Measurements from ENCODE around the gene OCIAD1. TPM values are rescaled to one million over a fixed set of nuclear protein-coding genes. Genes with fewer than 3 reads are reported as not detected.
"Not testable (repeated sequence)": the region's sequence is repeated elsewhere in the genome, so short reads cannot be mapped to it uniquely, and the experiment has no call there.

OCIAD1 gene
- total and polyA plus RNA-seq, 4 donors = 106 to 120 (median 117) TPM

- ATAC-seq (ENCODE audit: insufficient read depth, low FRiP score) (no peak), DNase-seq (no peak)
Observed at GRCh38 chr4:48796927-48797679, 33.8 kb upstream of the OCIAD1 start.

GRCh38 chr4:48798117-48798516 is 32.8 kb upstream of the OCIAD1 start:
- 91 to 94% methylated on average over 2 of the region's 2 CpGs for WGBS, 2 donors
- DNase-seq (no peak), ATAC-seq (ENCODE audit: insufficient read depth, low FRiP score) (no peak)
- Histone ChIP-seq H3K9ac (ENCODE audit: insufficient read depth in 1 of 2, low read length in 2 of 2) (no peak overlapping the region), H3K4me1 (ENCODE audit: control insufficient read depth in 5 of 5, insufficient read depth in 5 of 5, low read length in 5 of 5) (peaks cover 0 to 4% (median 1%) of the 10 kb centered on the region in 5 donors), H3K9me3 (ENCODE audit: control insufficient read depth in 4 of 4, insufficient read depth in 3 of 4, low read length in 3 of 4) (no peaks in the 10 kb centered on the region), H3K27me3 (ENCODE audit: control insufficient read depth in 3 of 3, insufficient read depth in 3 of 3, low read length in 2 of 3) (no peaks in the 10 kb centered on the region), H3K4me3 (no peak overlapping the region), H3K36me3 (ENCODE audit: control insufficient read depth in 4 of 4, insufficient read depth in 4 of 4, low read length in 4 of 4) (no peaks in the 10 kb centered on the region), H3K27ac (ENCODE audit: low read depth in 1 of 2, low read length in 1 of 2) (no peak overlapping the region)
- no peak for TF ChIP-seq CTCF (IDR thresholded peaks at IDR 0.05; ENCODE audit: control extremely low read depth, extremely low read depth)

More at GRCh38 chr4:48796927-48797679, 33.8 kb upstream of the OCIAD1 start:
- Histone ChIP-seq H3K36me3 (ENCODE audit: control insufficient read depth in 4 of 4, insufficient read depth in 4 of 4, low read length in 4 of 4) (no peaks in the 10 kb centered on the region), H3K4me1 (ENCODE audit: control insufficient read depth in 5 of 5, insufficient read depth in 5 of 5, low read length in 5 of 5) (peaks cover 0 to 4% (median 3%) of the 10 kb centered on the region in 5 donors), H3K27me3 (ENCODE audit: control insufficient read depth in 3 of 3, insufficient read depth in 3 of 3, low read length in 2 of 3) (no peaks in the 10 kb centered on the region), H3K9ac (ENCODE audit: insufficient read depth in 1 of 2, low read length in 2 of 2) (no peak overlapping the region), H3K27ac (ENCODE audit: low read depth in 1 of 2, low read length in 1 of 2) (no peak overlapping the region), H3K4me3 (no peak overlapping the region), H3K9me3 (ENCODE audit: control insufficient read depth in 4 of 4, insufficient read depth in 3 of 4, low read length in 3 of 4) (no peaks in the 10 kb centered on the region)
- TF ChIP-seq CTCF (IDR thresholded peaks at IDR 0.05; ENCODE audit: control extremely low read depth, extremely low read depth) = no peak
- WGBS, 2 donors = 77 to 91% methylated on average over 1 of the region's 1 CpG

- Histone ChIP-seq H3K9ac (ENCODE audit: insufficient read depth in 1 of 2, low read length in 2 of 2) (no peak overlapping the region), H3K27ac (ENCODE audit: low read depth in 1 of 2, low read length in 1 of 2) (no peak overlapping the region), H3K9me3 (ENCODE audit: control insufficient read depth in 4 of 4, insufficient read depth in 3 of 4, low read length in 3 of 4) (no peaks in the 10 kb centered on the region), H3K36me3 (ENCODE audit: control insufficient read depth in 4 of 4, insufficient read depth in 4 of 4, low read length in 4 of 4) (no peaks in the 10 kb centered on the region), H3K4me1 (ENCODE audit: control insufficient read depth in 5 of 5, insufficient read depth in 5 of 5, low read length in 5 of 5) (peaks cover 0 to 4% (median 1%) of the 10 kb centered on the region in 5 donors), H3K27me3 (ENCODE audit: control insufficient read depth in 3 of 3, insufficient read depth in 3 of 3, low read length in 2 of 3) (no peaks in the 10 kb centered on the region), H3K4me3 (no peak overlapping the region)
- ATAC-seq (ENCODE audit: insufficient read depth, low FRiP score) (no peak), DNase-seq (no peak)
- 59% methylated on average over 2 of the region's 2 CpGs for WGBS, 2 donors
- no peak for TF ChIP-seq CTCF (IDR thresholded peaks at IDR 0.05; ENCODE audit: control extremely low read depth, extremely low read depth)
Observed at GRCh38 chr4:48799157-48799556, 31.7 kb upstream of the OCIAD1 start.

GRCh38 chr4:48800155-48800554 is 30.7 kb upstream of the OCIAD1 start:
- not testable (repeated sequence) for H3K9me3 ChIP-seq (ENCODE audit: control insufficient read depth in 4 of 4, insufficient read depth in 3 of 4, low read length in 3 of 4); H3K27ac ChIP-seq (ENCODE audit: low read depth in 1 of 2, low read length in 1 of 2); H3K27me3 ChIP-seq (ENCODE audit: control insufficient read depth in 3 of 3, insufficient read depth in 3 of 3, low read length in 2 of 3); H3K4me3 ChIP-seq; DNase-seq; ATAC-seq (ENCODE audit: insufficient read depth, low FRiP score); H3K4me1 ChIP-seq (ENCODE audit: control insufficient read depth in 5 of 5, insufficient read depth in 5 of 5, low read length in 5 of 5); H3K9ac ChIP-seq (ENCODE audit: insufficient read depth in 1 of 2, low read length in 2 of 2); H3K36me3 ChIP-seq (ENCODE audit: control insufficient read depth in 4 of 4, insufficient read depth in 4 of 4, low read length in 4 of 4)
- 89 to 94% methylated on average over 2 of the region's 2 CpGs for WGBS, 2 donors

Measured in lung (tissue), 12 donors.